ENCODE results near the gene STK32B. TPM values are rescaled to one million over a fixed set of nuclear protein-coding genes. Genes with fewer than 3 reads are reported as not detected.

The STK32B gene
- total and polyA plus RNA-seq, 2 of the 8 experiments (the other 6 are each of a cell fraction or from before 2014, with no cell fraction given), result 2.3 to 2.5 TPM

GRCh38 chr4:5029447-5029846 lies 21.8 kb upstream of the STK32B start:
- 92% methylated on average over 8 of the region's 8 CpGs; no CpG with 5 or more reads in 1 of the 2 experiments for WGBS, 2 experiments (ENCODE audit: extremely low coverage in 1 of 2, insufficient coverage in 1 of 2, insufficient read length in 1 of 2, insufficient replicate concordance in 2 of 2, low coverage in 1 of 2, low lambda C conversion rate in 2 of 2, missing lambda C conversion rate in 1 of 2)
- Histone ChIP-seq H3K9me3 (ENCODE audit: insufficient read depth in 2 of 2, low read depth in 1 of 2, low read length in 1 of 2) (no peaks in the 10 kb centered on the region), H4K20me1 (replicated peaks in 1 of 2; ENCODE audit: control insufficient read depth in 1 of 2, insufficient read depth in 2 of 2, low read length in 2 of 2) (no peaks in the 10 kb centered on the region), H2BK15ac (ENCODE audit: low read length) (no peak overlapping the region), H2BK20ac (ENCODE audit: low read length) (no peak overlapping the region), H3K14ac (ENCODE audit: insufficient read length) (no peak overlapping the region), H3K79me1 (ENCODE audit: low read depth, low read length) (no peaks in the 10 kb centered on the region), H3K9ac (replicated peaks in 1 of 4; ENCODE audit: extremely low read depth in 1 of 4, low read depth in 3 of 4, low read length in 3 of 4) (no peak overlapping the region), H2BK12ac (ENCODE audit: low read depth, low read length) (no peak overlapping the region), H3K18ac (ENCODE audit: extremely low read depth, low read length) (no peak overlapping the region), H3K36me3 (ENCODE audit: control insufficient read depth in 2 of 4, insufficient read depth in 4 of 4, low read length in 3 of 4) (no peaks in the 10 kb centered on the region), H3K27me3 (replicated peaks in 1 of 4; ENCODE audit: control insufficient read depth in 3 of 4, extremely low read depth in 1 of 4, insufficient read depth in 3 of 4, low read length in 3 of 4) (peaks cover 0 to 1% (median 0%) of the 10 kb centered on the region in 4 experiments; a peak in 1 of 7 replicates), H4K91ac (replicated peaks; ENCODE audit: insufficient read length, low read length) (no peak overlapping the region), H3K79me2 (ENCODE audit: control insufficient read depth in 1 of 2, insufficient read depth in 2 of 2, low read length in 2 of 2) (no peaks in the 10 kb centered on the region), H2AK5ac (ENCODE audit: low read depth, low read length) (no peak overlapping the region), H3K4me2 (ENCODE audit: insufficient read depth in 1 of 2, low read depth in 2 of 2, low read length in 2 of 2) (no peak overlapping the region), H3K27ac (ENCODE audit: low read depth, low read length) (no peak overlapping the region), H2BK120ac (replicated peaks; ENCODE audit: low read depth, low read length) (no peak overlapping the region), H4K5ac (ENCODE audit: insufficient read length, low read depth, low read length) (no peak overlapping the region), H2BK5ac (ENCODE audit: low read depth, low read length) (no peak overlapping the region), H3K23ac (ENCODE audit: insufficient read length) (no peak overlapping the region), H4K8ac (ENCODE audit: extremely low read depth, insufficient read depth, low read length) (no peak overlapping the region), H3K4me3 (ENCODE audit: extremely low read depth in 1 of 4, insufficient read depth in 2 of 4, low read depth in 3 of 4, low read length in 4 of 4) (no peak overlapping the region), H3K23me2 (ENCODE audit: low read depth, low read length) (no peaks in the 10 kb centered on the region), H3K4me1 (replicated peaks in 1 of 4; ENCODE audit: control insufficient read depth in 3 of 4, insufficient read depth in 4 of 4, low read length in 3 of 4) (peaks cover 0 to 2% (median 0%) of the 10 kb centered on the region in 4 experiments; a peak in 1 of 7 replicates), H3K56ac (replicated peaks; ENCODE audit: insufficient read length, low read depth, low read length) (no peak overlapping the region), H3K4ac (replicated peaks; ENCODE audit: insufficient read length, low read depth, low read length) (no peak overlapping the region), H2AFZ (ENCODE audit: low read length) (no peak overlapping the region)
- DNase-seq (ENCODE audit: low read depth in 1 of 2, low spot score in 2 of 2) (no peak), FAIRE-seq (no peak)
- ChIA-PET POLR2A (ENCODE audit: partially characterized antibody) (no interaction called here), CTCF (ENCODE audit: partially characterized antibody) (interaction anchor here (1.6 kb wide), 1 partner anchor 37 kb away, joined by 3 read pairs; no protein-coding TSS in a partner anchor)
- TF ChIP-seq CHD1 (IDR thresholded peaks at IDR 0.05; ENCODE audit: low read depth, low read length), result no peak
- no peak for TF ChIP-seq POU5F1 (IDR thresholded peaks at IDR 0.05; ENCODE audit: low read depth, low read length)
- TF ChIP-seq EZH2 (IDR thresholded peaks at IDR 0.05; ENCODE audit: low read depth, low read length, severe bottlenecking), result no peak
- TF ChIP-seq TBP (IDR thresholded peaks at IDR 0.05; ENCODE audit: low read depth, low read length), result no peak
- TF ChIP-seq TAF1 (IDR thresholded peaks at IDR 0.05; ENCODE audit: low read depth, low read length), result no peak
- no peak for TF ChIP-seq JUN (IDR thresholded peaks at IDR 0.05; ENCODE audit: low read depth, low read length)
- TF ChIP-seq E2F6 (IDR thresholded peaks at IDR 0.05), result no peak
- no peak for TF ChIP-seq RNF2 (IDR thresholded peaks at IDR 0.05; ENCODE audit: borderline replicate concordance, low read depth, low read length, missing control alignments, poor library complexity, severe bottlenecking)
- no peak for TF ChIP-seq SAP30 (IDR thresholded peaks at IDR 0.05; ENCODE audit: insufficient read depth, insufficient replicate concordance, low read length)
- no peak for TF ChIP-seq SP2 (IDR thresholded peaks at IDR 0.05; ENCODE audit: low read length)
- no peak for TF ChIP-seq CTCF (IDR thresholded peaks at IDR 0.05; ENCODE audit: control extremely low read depth in 1 of 3, insufficient read depth in 1 of 3, low read depth in 1 of 3, low read length in 3 of 3)

Data from H1 (cell line).